IPS-20b (cell line): ENCODE data around the gene WNK1.

Experiments used
- H3K27ac ChIP-seq: one replicate; pipeline ENCODE4 v1.5.1; 2013; ENCODE audit warnings: low read length
- H3K27me3 ChIP-seq: 2 replicates; pipeline ENCODE4 v1.6.1; 2013; ENCODE audit warnings: mild to moderate bottlenecking, low read length, inconsistent platforms; ENCODE audit not compliant: insufficient read depth
- H3K36me3 ChIP-seq: 2 replicates; pipeline ENCODE4 v1.6.1; 2013; ENCODE audit warnings: low read depth, mild to moderate bottlenecking, inconsistent platforms, low read length, moderate library complexity; ENCODE audit not compliant: insufficient read depth
- H3K4me1 ChIP-seq: 2 replicates; pipeline ENCODE4 v1.6.1; 2013; ENCODE audit warnings: mild to moderate bottlenecking, control low read depth, inconsistent platforms, low read length, moderate library complexity; ENCODE audit not compliant: insufficient read depth
- H3K4me3 ChIP-seq: 2 replicates; pipeline ENCODE4 v1.5.1; 2013; ENCODE audit warnings: mild to moderate bottlenecking, low read length, inconsistent platforms
- H3K9ac ChIP-seq: 2 replicates; pipeline ENCODE4 v1.6.1; 2013; ENCODE audit warnings: low read depth, mild to moderate bottlenecking, inconsistent platforms, low read length, moderate library complexity
- H3K9me3 ChIP-seq: 2 replicates; pipeline ENCODE4 v1.6.1; 2013; ENCODE audit warnings: mild to moderate bottlenecking, low read depth, low read length, inconsistent platforms; ENCODE audit not compliant: insufficient read depth

The WNK1 gene

DNA sequence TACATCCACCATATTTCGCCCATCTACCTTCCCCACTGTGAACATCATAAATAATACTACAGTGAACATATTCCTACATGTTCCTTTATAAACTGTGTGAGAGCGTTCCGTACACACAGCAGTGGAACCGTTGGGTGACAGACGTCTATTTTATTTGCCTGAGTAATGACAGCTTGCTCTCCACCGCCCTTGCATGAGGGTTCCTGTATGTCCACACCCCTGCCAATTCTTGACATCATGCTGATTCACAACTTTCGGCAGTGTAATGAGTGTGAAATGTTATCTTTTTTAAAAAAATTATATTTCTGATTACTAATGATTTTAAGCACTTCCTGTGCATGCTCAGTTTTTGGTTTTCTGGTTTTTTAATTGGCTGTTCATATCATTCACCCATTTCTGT, 201.4 kb downstream of the WNK1 start:
- no peaks in the 10 kb centered on the region for H3K4me1 ChIP-seq
- H3K27ac ChIP-seq, result no peak overlapping the region
- no peaks in the 10 kb centered on the region for H3K36me3 ChIP-seq
- no peaks in the 10 kb centered on the region for H3K27me3 ChIP-seq
- no peak overlapping the region for H3K4me3 ChIP-seq
- H3K9ac ChIP-seq, result no peak overlapping the region
- no peaks in the 10 kb centered on the region for H3K9me3 ChIP-seq

DNA sequence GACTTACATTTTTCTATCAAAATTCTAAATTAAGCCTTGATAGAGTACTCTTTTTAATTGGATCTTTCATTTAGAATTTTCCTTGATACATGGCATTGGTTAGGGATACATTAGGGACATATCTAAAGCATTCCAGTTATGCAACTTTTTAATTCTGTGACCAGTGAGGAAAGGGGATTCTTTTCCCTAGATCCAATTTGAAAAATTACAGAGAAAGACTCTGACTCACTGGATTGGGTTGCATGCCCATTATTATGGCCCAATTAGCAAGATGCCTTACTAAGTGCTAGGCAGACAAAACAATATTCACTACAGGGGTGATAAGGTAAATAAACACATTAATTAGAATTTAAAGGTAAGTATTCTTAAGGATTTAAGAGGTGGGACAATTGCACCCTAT, 202.4 kb downstream of the WNK1 start:
- H3K36me3 ChIP-seq, result no peaks in the 10 kb centered on the region
- H3K27ac ChIP-seq, result no peak overlapping the region
- no peaks in the 10 kb centered on the region for H3K27me3 ChIP-seq
- no peak overlapping the region for H3K9ac ChIP-seq
- H3K9me3 ChIP-seq, result no peaks in the 10 kb centered on the region
- H3K4me1 ChIP-seq, result no peaks in the 10 kb centered on the region
- no peak overlapping the region for H3K4me3 ChIP-seq

GRCh38 chr12:955939-956338, 203.6 kb downstream of the WNK1 start:
- no peaks in the 10 kb centered on the region for H3K27me3 ChIP-seq
- H3K4me3 ChIP-seq, result no peak overlapping the region
- H3K9ac ChIP-seq, result no peak overlapping the region
- no peaks in the 10 kb centered on the region for H3K9me3 ChIP-seq
- H3K27ac ChIP-seq, result no peak overlapping the region
- no peaks in the 10 kb centered on the region for H3K36me3 ChIP-seq
- H3K4me1 ChIP-seq, result no peaks in the 10 kb centered on the region

DNA sequence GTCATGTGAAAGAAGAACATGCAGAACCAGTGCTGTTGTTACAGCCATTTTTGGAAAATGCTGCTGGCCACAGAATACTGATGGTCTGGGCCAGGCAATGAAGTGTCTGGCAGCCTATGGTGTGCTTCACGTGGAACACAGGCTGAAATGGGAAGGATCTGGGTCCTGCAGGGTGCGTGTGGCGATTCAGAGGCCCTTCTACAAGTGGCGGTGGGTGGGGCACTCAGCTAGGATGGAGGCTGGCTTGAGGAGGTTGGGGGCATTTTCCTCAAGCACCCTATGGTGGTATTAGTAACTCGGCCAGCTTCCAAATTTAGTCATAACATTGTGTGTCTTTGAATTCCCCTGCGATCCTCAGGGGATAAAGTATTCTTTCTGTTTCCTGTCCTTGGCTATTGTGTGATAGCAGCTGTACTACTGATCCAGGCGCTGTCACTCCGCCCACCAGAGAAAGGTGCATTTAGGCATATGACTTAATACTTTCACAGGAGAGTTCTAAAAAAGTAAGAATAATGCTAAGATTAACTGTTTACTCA, 206.3 kb downstream of the WNK1 start:
- Histone ChIP-seq H3K36me3 (no peaks in the 10 kb centered on the region), H3K4me1 (no peaks in the 10 kb centered on the region)

More for the DNA sequence above, 206.3 kb downstream of the WNK1 start:
- H3K27ac ChIP-seq, result no peak overlapping the region
- H3K9ac ChIP-seq, result no peak overlapping the region
- H3K9me3 ChIP-seq, result no peaks in the 10 kb centered on the region
- H3K4me3 ChIP-seq, result no peak overlapping the region
- no peaks in the 10 kb centered on the region for H3K27me3 ChIP-seq
